HL-60 (cell line): ENCODE data around the gene POPDC3.

ENCODE experiments used
- DNase-seq, 2 experiments: peaks; one replicate each; pipeline ENCODE4 v3.0.0-alpha.2; 2010 to 2020; ENCODE audit warnings: low read depth in 1 of 2, low spot score in 1 of 2
- H3K27ac ChIP-seq: fragments of 250-450 bp; sonication (Bioruptor Pico); replicated peaks from 2 replicates; pipeline ENCODE4 v1.5.1; 2020; ENCODE audit warnings: mild to moderate bottlenecking, moderate library complexity
- H3K27me3 ChIP-seq: fragments of 250-450 bp; sonication (Bioruptor Pico); 2 replicates; pipeline ENCODE4 v1.5.1; 2021; ENCODE audit warnings: mild to moderate bottlenecking, moderate library complexity; ENCODE audit not compliant: insufficient read depth, poor library complexity, severe bottlenecking
- H3K4me3 ChIP-seq: replicated peaks from 2 replicates; pipeline ENCODE4 v1.5.1; 2011; ENCODE audit warnings: mild to moderate bottlenecking, control low read depth, low read length; ENCODE audit not compliant: insufficient read depth
- CTCF ChIP-seq: IDR thresholded peaks from one replicate; pipeline ENCODE4 v1.5.1; 2011; ENCODE audit warnings: low read length, control low read depth, inconsistent platforms; ENCODE audit not compliant: insufficient read depth
- GABPA ChIP-seq: IDR thresholded peaks from 2 replicates; pipeline ENCODE4 v1.6.1; 2012; ENCODE audit warnings: low read depth
- POLR2AphosphoS5 ChIP-seq: IDR thresholded peaks from 2 replicates; pipeline ENCODE4 v1.6.1; 2012; ENCODE audit warnings: low read depth
- REST ChIP-seq: IDR thresholded peaks from 2 replicates; pipeline ENCODE4 v1.6.1; 2012; ENCODE audit warnings: low read depth; ENCODE audit not compliant: insufficient replicate concordance
- SPI1 ChIP-seq: IDR thresholded peaks from 2 replicates; pipeline ENCODE4 v1.6.1; 2012; ENCODE audit warnings: low read depth, mild to moderate bottlenecking, borderline replicate concordance
- long read RNA-seq: library from polyadenylated mRNA; unstranded; transcript quantifications from one replicate; pipeline ENCODE4 v2.0.0, GENCODE V29; 2020

The POPDC3 gene
- long read RNA-seq: 0 reads

DNA sequence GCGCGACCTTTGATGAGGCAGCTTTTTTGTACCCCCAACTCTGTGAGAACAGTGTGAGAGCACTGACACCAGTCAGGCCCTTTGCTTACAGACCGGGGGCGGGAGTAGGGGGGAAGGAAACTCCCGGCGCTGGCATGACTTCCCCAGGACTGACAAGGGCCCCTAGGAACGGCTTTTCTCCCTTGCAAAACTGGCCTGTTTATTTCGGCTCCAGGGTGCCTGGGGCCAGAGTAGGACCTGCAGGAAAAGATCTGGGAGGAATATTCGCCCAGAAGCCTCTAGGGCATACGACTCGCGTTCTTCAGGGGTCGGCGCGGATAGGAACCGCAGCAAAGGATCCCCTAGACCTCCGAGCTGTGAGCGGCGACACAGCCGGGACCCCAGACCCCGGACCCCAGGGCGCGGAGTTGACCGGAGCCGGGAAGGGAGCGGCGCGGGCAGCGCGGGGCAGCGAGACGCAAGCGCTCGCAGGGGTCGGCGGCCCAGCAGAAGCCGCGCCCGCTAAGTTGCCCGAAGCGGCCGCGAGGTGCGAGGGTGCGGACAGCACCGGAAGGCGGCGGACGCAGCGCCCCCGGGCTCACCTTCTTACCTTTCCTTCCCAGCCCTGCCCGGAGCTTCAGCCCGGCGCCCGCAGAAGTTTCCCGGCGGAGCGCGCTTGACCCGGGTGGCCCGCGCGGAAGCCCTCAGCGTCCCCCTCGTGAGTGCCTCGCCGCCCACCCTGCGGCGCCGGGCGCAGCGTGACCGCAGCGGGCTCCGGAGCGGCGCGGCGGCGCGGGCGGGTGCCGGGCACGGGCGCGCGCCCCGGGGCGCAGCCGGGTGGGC, at the start of gene POPDC3:
POPDC3 (minus strand) TSS at position 771 of the 822 bp plus-strand sequence. CDS start 18,105 bp downstream, outside the sequence.
- peak within 1 kb of the TSS; percentile 32 for H3K4me3 ChIP-seq
- DNase-seq: no peak
- H3K27ac ChIP-seq: no peak within 1 kb of the TSS
- H3K27me3 ChIP-seq: peaks cover 25% of the 10 kb centered on the region
- no peak for TF ChIP-seq SPI1
- TF ChIP-seq CTCF: no peak
- no peak for TF ChIP-seq REST
- no peak for TF ChIP-seq GABPA
- TF ChIP-seq POLR2AphosphoS5: no peak

- Histone ChIP-seq H3K27ac (no peak overlapping the region), H3K27me3 (no peaks in the 10 kb centered on the region), H3K4me3 (no peak overlapping the region)
- no peak for TF ChIP-seq SPI1
- TF ChIP-seq REST: no peak
- TF ChIP-seq CTCF: no peak
- TF ChIP-seq GABPA: no peak
- DNase-seq: no peak
Measured at GRCh38 chr6:105227295-105227767, 47.5 kb upstream of the POPDC3 start.

GRCh38 chr6:105226598-105227294, 46.9 kb upstream of the POPDC3 start:
- H3K4me3 ChIP-seq: no peak overlapping the region
- TF ChIP-seq SPI1 (no peak), REST (no peak)
- H3K27me3 ChIP-seq: no peaks in the 10 kb centered on the region
- DNase-seq: no peak
- H3K27ac ChIP-seq: no peak overlapping the region
